ENCODE measurements around the gene NLRP2B.
A peak's percentile ranks its signal among the peaks of the same experiment; 100 is the strongest.
"Not testable (repeated sequence)": the region's sequence is repeated elsewhere in the genome, so short reads cannot be mapped to it uniquely, and the experiment has no call there.

NLRP2B gene

DNA sequence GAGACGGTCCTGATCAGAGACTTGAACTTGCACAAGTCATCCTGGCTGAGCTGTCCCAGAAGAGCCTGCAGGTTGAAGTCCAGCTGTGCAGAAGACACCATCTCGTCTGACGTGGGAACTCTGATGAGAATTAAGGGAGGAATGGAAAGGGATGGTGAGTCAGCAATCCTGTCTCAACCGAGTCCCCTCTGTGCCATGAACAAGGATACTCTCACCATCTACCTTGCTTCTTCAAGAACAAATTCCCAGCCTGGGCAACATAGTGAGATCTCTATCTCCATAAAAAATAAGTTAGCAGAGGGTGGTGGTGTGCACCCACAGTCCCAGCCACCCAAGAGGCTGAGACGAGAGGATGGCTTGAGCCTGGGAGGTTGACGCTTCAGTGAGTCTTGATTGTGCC, at the start of gene NLRP2B:
Gene NLRP2B (minus strand): TSS at position 101 of the 400 bp plus-strand sequence.
- DNase-seq = no peak

DNA sequence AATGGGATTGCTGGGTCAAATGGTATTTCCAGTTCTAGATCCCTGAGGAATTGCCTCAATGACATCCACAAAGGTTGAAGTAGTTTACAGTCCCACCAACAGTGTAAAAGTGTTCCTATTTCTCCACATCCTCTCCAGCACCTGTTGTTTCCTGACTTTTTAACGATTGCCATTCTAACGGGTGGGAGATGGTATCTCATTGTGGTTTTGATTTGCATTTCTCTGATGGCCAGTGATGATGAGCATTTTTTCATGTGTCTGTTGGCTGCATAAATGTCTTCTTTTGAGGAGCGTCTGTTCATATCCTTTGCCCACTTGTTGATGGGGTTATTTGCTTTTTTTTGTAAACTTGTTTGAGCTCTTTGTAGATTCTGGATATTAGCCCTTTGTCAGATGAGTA, 45.9 kb upstream of the NLRP2B start:
- DNase-seq = not testable (repeated sequence)

DNA sequence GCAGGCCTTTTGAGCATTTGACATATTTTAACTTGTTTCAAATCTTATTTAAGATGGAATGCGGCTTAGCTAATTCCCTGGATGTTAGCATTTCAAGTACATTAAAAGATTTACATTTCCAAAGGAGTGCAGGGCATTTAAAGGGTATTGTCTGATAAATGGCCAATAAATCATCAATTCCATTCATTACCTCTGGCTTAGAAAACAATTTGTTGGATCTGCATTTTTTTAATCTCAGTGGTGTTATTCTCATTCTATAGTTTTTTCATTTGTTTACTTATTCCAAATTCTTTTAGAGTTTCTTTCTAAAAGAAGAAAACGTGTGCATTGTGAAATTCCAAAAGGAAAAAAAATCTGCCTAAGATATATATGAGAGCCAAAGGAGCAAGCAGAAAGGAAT, 1.3 kb upstream of the NLRP2B start:
- no peak for DNase-seq

DNA sequence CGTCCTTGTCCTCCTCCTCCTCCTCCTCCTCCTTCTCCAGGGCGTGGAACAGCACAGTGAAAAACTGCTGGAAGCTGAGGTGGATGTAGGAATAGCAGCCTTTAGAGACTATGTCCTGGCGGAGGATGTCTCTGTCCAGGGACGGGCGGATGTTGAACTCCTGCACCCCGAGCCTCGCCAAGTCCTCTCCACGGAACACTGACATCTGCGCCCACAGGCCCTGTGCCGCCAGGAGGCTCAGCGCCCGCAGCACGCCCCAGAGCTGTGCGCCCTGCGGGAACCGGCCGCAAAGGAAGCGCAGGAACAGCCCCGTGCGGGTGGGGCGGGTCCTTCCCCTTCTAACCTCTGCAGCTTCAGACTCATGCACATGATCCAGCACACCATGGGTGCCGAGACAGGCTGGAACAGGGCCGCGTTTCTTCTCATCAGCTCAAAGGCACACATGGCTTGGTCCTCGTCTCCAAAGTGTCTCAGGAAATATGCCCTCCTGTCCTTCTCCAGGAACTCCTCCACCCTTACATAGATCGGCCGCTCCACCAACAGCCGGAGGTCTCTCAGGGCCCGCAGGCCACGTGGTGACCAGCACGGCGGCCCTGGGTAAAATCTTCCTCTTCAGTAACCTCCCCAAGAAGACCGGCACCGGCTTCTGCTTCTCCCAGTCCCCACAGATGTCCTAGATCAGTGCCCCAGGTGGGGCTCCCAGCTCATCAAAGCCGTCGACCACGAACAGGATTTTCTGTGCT, 1.2 kb downstream of the NLRP2B start:
- no peak for DNase-seq

DNA sequence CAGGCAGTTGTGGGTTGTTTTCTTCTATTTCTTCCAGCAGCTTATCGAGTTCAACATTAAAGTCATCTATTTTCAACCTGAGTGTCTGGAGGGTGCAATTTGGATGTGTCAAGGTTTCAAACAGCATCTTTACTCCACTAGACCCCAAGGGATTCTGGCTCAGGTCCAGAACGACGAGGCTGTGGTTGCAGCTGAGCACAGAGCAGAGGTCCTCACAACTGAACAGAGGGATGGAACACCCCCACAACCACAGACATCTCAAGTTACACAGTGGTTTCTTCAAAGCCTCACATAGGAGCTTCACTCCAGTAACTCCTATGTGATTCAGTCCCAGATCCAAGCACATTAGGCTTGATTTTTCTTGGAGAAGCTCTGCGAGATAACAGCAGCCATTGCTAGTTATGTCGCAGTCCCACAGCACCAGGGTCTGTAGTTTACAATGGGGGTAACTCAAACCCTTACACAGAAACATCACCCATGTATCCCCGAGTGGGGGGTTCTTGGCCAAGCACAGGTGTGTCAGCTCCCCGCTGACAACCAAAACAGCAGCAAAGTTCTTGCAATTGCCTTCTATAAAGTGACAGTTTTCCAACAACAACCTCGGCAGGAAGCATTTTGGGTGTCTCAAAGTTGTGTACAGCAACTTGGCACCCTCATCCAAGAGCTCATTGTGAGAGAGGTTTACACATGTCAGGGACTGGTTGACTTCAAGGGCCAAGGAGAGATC, 2.8 kb downstream of the NLRP2B start:
- DNase-seq = no peak

DNA sequence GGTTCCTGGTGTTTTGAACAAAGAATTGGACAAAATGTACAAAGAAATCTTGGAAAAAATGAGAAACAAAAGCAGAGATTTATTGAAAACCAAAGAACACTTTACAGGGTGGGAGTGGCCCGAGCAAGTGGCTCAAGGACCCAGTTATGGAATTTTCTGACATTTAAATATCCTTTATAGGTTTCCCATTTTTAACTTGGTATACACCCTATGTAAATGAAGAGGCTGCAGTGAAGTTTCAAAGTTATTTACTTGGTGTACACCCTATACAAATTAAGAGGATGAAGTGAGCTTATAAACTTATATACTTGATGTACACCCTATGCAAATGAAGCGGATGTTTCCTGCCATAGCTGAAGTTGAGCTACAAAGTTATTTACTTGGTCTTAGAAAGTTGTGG, 4.7 kb downstream of the NLRP2B start:
- no peak for DNase-seq

DNA sequence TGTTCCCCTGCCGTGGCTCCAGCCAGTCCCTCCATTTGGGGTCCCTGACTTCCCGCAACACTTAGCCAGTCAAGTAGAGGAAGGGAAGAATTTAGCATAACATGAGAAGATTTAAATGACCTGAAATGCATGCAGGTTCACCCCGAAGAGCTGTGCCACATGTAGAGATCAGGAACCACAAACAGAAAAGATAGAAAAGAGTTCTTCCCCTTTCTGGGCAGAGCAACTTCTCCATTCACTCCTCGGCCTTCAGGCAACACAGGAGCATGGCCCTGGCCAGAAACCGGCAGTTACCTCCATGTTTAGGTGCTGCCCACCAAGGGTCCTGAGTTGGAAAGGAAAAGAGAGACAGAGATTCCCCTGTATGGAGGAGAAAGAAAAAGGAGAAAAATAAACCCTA, 5.2 kb downstream of the NLRP2B start:
- peak; percentile 14 for DNase-seq

DNA sequence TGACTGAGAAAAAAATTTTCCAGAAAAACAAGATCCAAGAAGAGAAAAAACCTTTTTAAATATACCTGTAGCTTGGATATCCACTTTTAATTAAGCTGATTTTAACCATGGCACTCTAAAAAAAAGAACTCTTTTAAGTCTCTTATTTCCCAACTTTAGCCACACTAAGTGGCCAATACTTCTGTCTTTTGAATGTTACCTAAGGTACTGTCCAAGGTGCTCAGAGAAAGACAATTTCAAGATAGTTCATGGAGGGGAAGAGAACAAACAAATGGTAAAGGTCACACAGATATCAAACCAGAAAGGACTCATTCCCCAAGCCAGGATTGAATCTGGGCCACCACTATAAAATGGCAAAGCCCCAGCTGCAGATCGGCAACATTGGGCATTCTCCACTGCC, 10.1 kb downstream of the NLRP2B start:
- DNase-seq = no peak

DNA sequence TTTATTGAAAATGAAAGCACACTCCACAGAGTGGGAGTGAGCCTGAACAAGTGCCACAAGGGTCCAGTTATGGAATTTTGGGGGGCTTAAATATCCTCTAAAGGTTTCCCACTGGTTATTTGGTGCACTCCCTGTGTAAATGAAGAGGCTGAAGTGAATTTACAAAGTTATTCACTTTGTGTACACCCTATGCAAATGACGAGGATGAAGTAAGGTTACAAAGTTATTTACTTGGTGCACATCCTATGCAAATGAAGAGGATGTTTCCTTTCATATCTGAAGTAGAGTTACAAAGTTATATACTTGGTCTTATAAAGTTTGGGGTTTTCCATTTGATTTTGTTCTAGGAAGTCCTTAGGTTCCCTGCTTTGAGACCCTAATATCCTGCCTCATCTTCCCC, 13.1 kb downstream of the NLRP2B start:
- no peak for DNase-seq

DNA sequence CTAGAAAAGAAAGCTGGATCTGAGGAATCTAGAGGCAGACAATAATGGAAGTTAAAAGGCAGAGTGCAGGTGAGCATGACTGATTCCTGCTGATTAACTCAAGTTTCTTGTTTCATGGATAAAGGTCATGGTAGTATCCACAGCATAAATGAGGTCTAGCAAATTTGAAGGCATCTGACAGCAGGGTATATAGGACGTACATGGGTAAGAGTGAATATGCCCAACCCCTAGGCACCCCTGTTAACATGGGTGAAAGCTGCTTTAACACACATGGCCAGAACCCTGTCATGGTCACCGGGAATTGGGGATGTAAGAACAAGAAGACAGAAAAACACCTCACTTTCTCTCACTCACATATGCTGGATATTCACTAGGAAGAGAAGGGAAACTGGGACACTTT, 25.0 kb downstream of the NLRP2B start:
- no peak for DNase-seq

DNA sequence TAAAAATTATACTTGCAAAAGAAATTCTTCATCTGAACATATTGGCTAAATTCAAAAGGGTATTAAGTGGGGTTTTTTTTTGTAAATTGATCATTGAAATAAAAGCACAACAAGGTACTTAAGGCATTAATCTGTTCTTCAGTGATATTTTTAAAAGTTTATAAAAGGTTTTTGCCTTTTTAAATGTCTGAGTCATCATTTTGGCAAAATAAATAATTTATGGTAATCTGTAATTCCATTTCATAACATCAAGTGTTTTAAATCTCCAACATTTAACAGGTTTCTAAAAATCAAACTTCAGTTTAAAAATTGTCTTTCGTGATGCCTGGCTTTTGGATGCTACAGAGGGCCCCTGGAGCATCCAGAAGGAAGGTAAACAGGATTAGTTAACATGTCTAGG, 27.4 kb downstream of the NLRP2B start:
- no peak for DNase-seq

DNA sequence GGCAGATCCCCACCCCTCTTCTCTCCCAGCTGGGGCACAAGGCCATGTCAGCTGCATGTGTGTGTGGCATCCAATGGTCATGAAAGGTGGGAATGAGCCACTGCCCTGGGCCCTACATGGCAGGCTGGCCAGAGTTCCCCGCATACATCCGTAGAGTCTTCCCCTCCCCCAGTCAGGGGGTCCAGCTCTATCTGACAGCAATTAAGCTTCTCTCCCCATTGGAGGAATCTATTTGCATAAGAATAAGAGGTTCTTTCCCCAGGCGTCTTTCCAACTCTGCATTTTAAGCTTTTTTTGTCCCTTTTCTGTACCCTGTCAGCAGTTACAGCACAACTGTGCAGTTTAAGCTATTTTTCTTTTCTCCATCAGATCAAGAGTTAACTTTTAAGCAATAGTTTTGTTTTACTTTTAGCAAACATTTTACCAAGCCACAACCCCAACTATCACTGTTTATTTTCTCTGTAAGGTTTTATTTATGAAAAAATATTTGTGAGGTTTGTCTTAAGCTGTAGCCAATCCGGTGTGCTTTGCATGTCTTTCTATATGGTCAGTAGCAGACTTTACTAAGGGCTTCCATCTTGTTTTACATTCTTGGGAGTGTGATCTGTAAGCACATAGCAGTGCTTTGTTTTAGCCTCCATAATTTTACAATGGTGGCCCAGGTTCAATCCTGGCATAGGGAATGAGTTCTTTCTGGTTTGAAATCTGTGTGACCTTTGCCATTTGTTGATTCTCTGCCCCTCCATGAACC, 28.7 kb downstream of the NLRP2B start:
- DNase-seq = no peak

DNA sequence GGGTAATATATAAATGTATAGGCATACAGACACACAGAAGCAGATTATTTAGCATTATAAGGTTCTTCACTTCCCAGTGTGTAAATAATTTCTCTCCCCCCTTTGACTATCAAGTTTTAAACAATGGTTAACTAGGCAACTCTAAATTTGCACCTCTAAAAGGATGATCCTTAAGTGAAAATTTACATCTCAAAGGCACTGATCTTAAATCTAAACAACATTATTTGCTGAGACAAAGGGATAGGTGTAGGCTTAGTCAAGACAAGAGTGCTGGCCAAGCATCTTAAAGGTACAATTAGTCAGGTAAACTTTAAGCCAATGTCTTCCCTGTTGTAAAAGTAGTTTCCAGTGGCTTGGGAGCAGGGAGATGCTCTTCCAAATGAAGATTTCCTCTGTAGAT, 33.0 kb downstream of the NLRP2B start:
- no peak for DNase-seq

DNA sequence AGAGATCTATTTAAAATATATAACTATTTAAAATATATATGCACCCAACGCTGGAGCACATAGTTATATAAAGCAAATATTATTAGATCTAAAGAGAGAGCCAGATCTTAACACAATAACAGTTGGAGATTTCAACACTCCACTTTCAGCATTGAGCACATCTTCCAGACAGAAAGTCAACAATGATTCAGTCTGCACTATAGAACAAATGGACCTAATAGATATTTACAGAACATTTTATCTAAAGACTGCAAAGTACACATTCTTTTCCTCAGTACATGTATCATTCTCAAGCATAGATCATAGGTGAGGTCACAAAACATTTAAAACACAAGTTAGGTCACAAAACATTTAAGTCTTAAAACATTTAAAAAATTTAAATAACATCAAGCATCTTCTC, 36.4 kb downstream of the NLRP2B start:
- no peak for DNase-seq

DNA sequence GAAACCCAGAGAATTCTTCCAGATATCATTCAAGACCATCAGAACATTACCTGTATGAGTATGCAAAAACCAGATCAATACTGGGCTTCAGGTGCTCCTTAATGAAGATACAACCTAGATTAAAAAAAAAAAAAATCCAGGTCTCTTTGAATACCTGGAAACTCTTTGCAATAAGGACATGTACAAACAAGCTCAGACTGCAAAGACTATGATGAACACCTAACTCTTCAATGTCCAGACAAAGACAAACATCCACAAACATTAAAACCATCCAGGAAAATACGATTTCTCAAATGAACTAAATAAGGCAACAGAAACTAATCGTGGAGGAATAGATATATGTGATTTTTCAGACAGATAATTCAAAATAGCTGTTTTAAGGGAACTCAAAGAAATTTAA, 38.7 kb downstream of the NLRP2B start:
- DNase-seq = no peak

DNA sequence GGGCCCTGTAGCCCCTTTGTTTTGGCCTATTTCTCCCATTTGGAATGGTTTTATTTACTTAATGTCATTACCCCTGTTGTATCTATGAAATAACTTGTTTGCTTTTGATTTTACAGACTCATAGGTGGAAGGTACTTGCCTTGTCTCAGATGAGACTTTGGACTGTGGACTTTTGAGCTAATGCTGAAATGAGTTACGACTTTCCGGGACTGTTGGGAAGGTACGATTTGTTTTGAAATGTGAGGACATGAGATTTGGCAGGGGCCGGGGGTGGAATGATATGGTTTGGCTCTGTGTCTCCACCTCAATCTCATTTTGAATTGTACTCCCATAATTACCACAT, 39.4 kb downstream of the NLRP2B start:
- no peak for DNase-seq

DNA sequence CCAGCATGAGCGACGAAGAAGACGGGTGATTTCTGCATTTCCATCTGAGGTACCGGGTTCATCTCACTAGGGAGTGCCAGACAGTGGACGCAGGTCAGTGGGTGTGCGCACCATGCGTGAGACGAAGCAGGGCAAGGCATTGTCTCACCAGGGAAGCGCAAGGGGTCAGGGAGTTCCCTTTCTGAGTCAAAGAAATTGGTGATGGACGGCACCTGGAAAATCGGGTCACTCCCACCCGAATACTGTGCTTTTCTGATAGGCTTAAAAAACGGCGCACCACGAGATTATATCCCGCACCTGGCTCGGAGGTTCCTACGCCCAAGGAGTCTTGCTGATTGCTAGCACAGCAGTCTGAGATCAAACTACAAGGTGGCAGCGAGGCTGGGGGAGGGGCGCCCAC, 50.6 kb downstream of the NLRP2B start:
- not testable (repeated sequence) for DNase-seq

Measured in GDM1 (cell line).